ENCODE results near the gene UGT1A8. TPM values are rescaled to one million over a fixed set of nuclear protein-coding genes. Genes with fewer than 3 reads are reported as not detected.
"Not testable (repeated sequence)": the region's sequence is repeated elsewhere in the genome, so short reads cannot be mapped to it uniquely, and the experiment has no call there.

The UGT1A8 gene
- total and polyA plus RNA-seq, 8 donors: not detected

- H3K27ac ChIP-seq: no peak overlapping the region
- DNase-seq (peak in 2 of 4 donors; percentile 19 to 43), ATAC-seq (peak; percentile 50)
- no peaks in the 10 kb centered on the region for H3K4me1 ChIP-seq
- H3K36me3 ChIP-seq: no peaks in the 10 kb centered on the region
- no peak overlapping the region for H3K4me3 ChIP-seq
- H3K9me3 ChIP-seq: no peaks in the 10 kb centered on the region
- TF ChIP-seq CTCF (IDR thresholded peaks at IDR 0.05): no peak
- H3K27me3 ChIP-seq: no peaks in the 10 kb centered on the region
- intact Hi-C loops (cut with DNase I): no loop called here
Observed at GRCh38 chr2:233700028-233700635, 82.7 kb downstream of the UGT1A8 start.

GRCh38 chr2:233700842-233701241, 83.4 kb downstream of the UGT1A8 start:
- intact Hi-C loops (cut with DNase I); H3K27ac ChIP-seq; H3K27me3 ChIP-seq; H3K4me1 ChIP-seq; H3K9me3 ChIP-seq; ATAC-seq; DNase-seq; H3K4me3 ChIP-seq; H3K36me3 ChIP-seq: not testable (repeated sequence)

- no peaks in the 10 kb centered on the region for H3K4me1 ChIP-seq
- H3K4me3 ChIP-seq: no peak overlapping the region
- H3K9me3 ChIP-seq: no peaks in the 10 kb centered on the region
- intact Hi-C loops (cut with DNase I): no loop called here
- no peak overlapping the region for H3K27ac ChIP-seq
- no peak for TF ChIP-seq CTCF (IDR thresholded peaks at IDR 0.05)
- no peaks in the 10 kb centered on the region for H3K36me3 ChIP-seq
- DNase-seq (no peak), ATAC-seq (no peak)
- H3K27me3 ChIP-seq: no peaks in the 10 kb centered on the region
Observed at GRCh38 chr2:233702238-233702637, 84.8 kb downstream of the UGT1A8 start.

GRCh38 chr2:233705911-233706506, 88.6 kb downstream of the UGT1A8 start:
- no peaks in the 10 kb centered on the region for H3K27me3 ChIP-seq
- no peak overlapping the region for H3K4me3 ChIP-seq
- TF ChIP-seq CTCF (IDR thresholded peaks at IDR 0.05): no peak
- H3K27ac ChIP-seq: no peak overlapping the region
- no peaks in the 10 kb centered on the region for H3K9me3 ChIP-seq
- H3K4me1 ChIP-seq: no peaks in the 10 kb centered on the region
- ATAC-seq (peak; percentile 88), DNase-seq (no peak)
- intact Hi-C loops (cut with DNase I): no loop called here
- no peaks in the 10 kb centered on the region for H3K36me3 ChIP-seq

GRCh38 chr2:233706720-233707119, 89.3 kb downstream of the UGT1A8 start:
- intact Hi-C loops (cut with DNase I): no loop called here
- Histone ChIP-seq H3K4me1 (no peaks in the 10 kb centered on the region), H3K27me3 (no peaks in the 10 kb centered on the region), H3K9me3 (no peaks in the 10 kb centered on the region), H3K27ac (no peak overlapping the region), H3K36me3 (no peaks in the 10 kb centered on the region), H3K4me3 (no peak overlapping the region)
- DNase-seq: no peak
- no peak for ATAC-seq
- TF ChIP-seq CTCF (IDR thresholded peaks at IDR 0.05): no peak

All from left lung (tissue), 10 donors.